Breast epithelium (tissue), 3 donors: ENCODE results near the gene SAPCD2.

Experiments used
- CTCF ChIP-seq, 3 donors: fragments of 450-650 bp; IDR thresholded peaks; one replicate each; pipeline ENCODE4 v1.5.1; 2016 to 2017; ENCODE audit warnings: antibody characterized with exemption in 3 of 3, mild to moderate bottlenecking in 3 of 3, moderate library complexity in 3 of 3
- POLR2A ChIP-seq: fragments of 450-650 bp; IDR thresholded peaks from one replicate; pipeline ENCODE4 v1.6.1; 2016; ENCODE audit warnings: antibody characterized with exemption, mild to moderate bottlenecking, moderate library complexity

DNA sequence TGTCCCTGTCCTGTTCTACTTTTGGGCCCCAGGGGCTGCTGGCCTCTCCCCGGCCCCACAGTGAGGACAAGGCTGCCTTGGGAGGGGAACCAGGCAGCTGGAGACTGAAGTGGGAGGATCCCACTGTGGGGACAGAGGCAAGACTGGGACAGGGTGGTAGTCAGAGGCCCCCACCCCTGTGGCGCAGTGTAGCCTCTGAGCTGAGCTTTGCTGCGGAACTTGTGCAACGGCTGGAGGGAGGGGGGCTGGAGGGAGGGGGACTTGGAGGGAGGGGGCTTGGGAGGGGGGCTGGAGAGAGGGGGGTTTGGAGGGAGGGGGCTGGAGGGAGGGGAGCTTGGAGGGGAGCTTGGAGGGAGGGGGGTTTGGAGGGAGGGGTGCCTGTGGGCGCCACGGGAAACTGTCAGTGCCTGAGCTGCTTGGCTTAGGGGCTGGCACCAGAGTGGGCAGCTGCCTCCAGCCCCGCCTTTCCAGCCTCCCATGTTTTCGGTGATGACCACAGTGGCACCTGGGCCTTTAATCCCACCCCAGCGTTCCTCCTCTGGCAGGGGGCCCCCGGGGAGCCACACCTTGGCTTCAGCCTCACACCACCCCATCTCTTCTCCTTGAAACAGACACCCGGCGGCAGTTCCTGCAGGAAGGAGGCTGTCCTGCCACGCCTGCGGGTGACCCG, 36.2 kb downstream of the SAPCD2 start:
- TF ChIP-seq POLR2A (no peak), CTCF (IDR thresholded peaks at IDR 0.05) (no peak)
